Measurements from ENCODE around the gene RANBP3L. TPM values are rescaled to one million over a fixed set of nuclear protein-coding genes. Genes with fewer than 3 reads are reported as not detected.
"Not testable (repeated sequence)": the region's sequence is repeated elsewhere in the genome, so short reads cannot be mapped to it uniquely, and the experiment has no call there.

Gene RANBP3L
- total RNA-seq, 1 donor from 2014 or later: 0.52 TPM

GRCh38 chr5:36285837-36286615, 15.7 kb downstream of the RANBP3L start:
- no peaks in the 10 kb centered on the region for H3K9me3 ChIP-seq (ENCODE audit: control insufficient read depth in 3 of 3, low read length in 3 of 3)
- no peaks in the 10 kb centered on the region for H3K4me1 ChIP-seq (ENCODE audit: control insufficient read depth in 3 of 3, insufficient read depth in 3 of 3, low read length in 3 of 3)
- no peak overlapping the region for H3K4me3 ChIP-seq (ENCODE audit: low read length in 3 of 3)
- H3K9ac ChIP-seq (ENCODE audit: low read depth in 1 of 3, low read length in 3 of 3): no peak overlapping the region
- no peak overlapping the region for H3K27ac ChIP-seq (ENCODE audit: low read depth, low read length)
- H3K27me3 ChIP-seq (ENCODE audit: control insufficient read depth in 3 of 3, insufficient read depth in 3 of 3, low read length in 3 of 3): no peaks in the 10 kb centered on the region
- no peaks in the 10 kb centered on the region for H3K36me3 ChIP-seq (ENCODE audit: control insufficient read depth in 3 of 3, insufficient read depth in 3 of 3, low read length in 3 of 3)

DNA sequence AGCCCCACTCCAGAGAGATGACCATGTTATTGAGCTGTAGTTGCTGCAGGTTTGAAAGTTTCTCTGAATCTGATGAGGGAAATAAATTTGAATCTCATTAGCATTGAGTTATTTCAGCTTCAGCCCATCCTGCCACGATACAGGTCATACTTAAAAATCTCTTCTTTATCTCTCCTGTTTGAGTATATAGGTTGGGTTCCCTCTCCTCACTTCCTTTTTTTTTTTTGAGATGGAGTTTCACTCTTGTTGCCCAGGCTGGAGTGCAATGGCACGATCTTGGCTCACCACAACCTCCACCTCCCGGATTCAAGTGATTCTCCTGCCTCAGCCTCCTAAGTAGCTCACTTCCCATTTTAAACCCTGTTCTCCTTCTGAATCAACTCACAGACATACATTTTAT, 17.9 kb downstream of the RANBP3L start:
- H3K4me3 ChIP-seq (ENCODE audit: low read length in 3 of 3); H3K4me1 ChIP-seq (ENCODE audit: control insufficient read depth in 3 of 3, insufficient read depth in 3 of 3, low read length in 3 of 3); H3K9ac ChIP-seq (ENCODE audit: low read depth in 1 of 3, low read length in 3 of 3); H3K36me3 ChIP-seq (ENCODE audit: control insufficient read depth in 3 of 3, insufficient read depth in 3 of 3, low read length in 3 of 3); H3K9me3 ChIP-seq (ENCODE audit: control insufficient read depth in 3 of 3, low read length in 3 of 3); H3K27me3 ChIP-seq (ENCODE audit: control insufficient read depth in 3 of 3, insufficient read depth in 3 of 3, low read length in 3 of 3); H3K27ac ChIP-seq (ENCODE audit: low read depth, low read length): not testable (repeated sequence)

DNA sequence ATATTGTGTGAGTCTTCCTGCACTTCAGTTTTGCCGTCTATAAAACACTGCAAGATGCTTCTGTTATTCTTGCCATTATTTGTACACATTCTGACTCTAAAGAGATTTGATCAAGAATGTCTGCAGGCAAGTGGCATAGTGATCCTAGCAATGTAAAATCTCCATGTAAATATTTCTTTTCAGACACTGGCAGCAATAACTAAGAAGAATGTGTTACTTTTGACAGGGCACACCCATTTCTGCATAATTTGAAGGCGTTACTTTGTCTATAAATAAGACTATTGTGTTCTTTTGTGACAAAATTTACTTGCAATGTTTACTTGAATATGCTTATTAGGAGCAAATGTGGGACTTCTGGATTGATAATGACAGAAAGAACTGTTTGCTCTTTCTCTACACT, 20.1 kb downstream of the RANBP3L start:
- Histone ChIP-seq H3K9me3 (ENCODE audit: control insufficient read depth in 3 of 3, low read length in 3 of 3) (no peaks in the 10 kb centered on the region), H3K27ac (ENCODE audit: low read depth, low read length) (no peak overlapping the region), H3K4me1 (ENCODE audit: control insufficient read depth in 3 of 3, insufficient read depth in 3 of 3, low read length in 3 of 3) (peaks cover 0 to 5% (median 5%) of the 10 kb centered on the region in 3 donors), H3K9ac (ENCODE audit: low read depth in 1 of 3, low read length in 3 of 3) (no peak overlapping the region), H3K4me3 (ENCODE audit: low read length in 3 of 3) (no peak overlapping the region), H3K27me3 (ENCODE audit: control insufficient read depth in 3 of 3, insufficient read depth in 3 of 3, low read length in 3 of 3) (no peaks in the 10 kb centered on the region), H3K36me3 (ENCODE audit: control insufficient read depth in 3 of 3, insufficient read depth in 3 of 3, low read length in 3 of 3) (no peaks in the 10 kb centered on the region)

GRCh38 chr5:36279054-36279698, 22.5 kb downstream of the RANBP3L start:
- Histone ChIP-seq H3K36me3 (ENCODE audit: control insufficient read depth in 3 of 3, insufficient read depth in 3 of 3, low read length in 3 of 3) (no peaks in the 10 kb centered on the region), H3K4me1 (ENCODE audit: control insufficient read depth in 3 of 3, insufficient read depth in 3 of 3, low read length in 3 of 3) (peaks cover 0 to 7% (median 6%) of the 10 kb centered on the region in 3 donors), H3K27ac (ENCODE audit: low read depth, low read length) (no peak overlapping the region), H3K9me3 (ENCODE audit: control insufficient read depth in 3 of 3, low read length in 3 of 3) (no peaks in the 10 kb centered on the region), H3K9ac (ENCODE audit: low read depth in 1 of 3, low read length in 3 of 3) (no peak overlapping the region), H3K27me3 (ENCODE audit: control insufficient read depth in 3 of 3, insufficient read depth in 3 of 3, low read length in 3 of 3) (no peaks in the 10 kb centered on the region), H3K4me3 (ENCODE audit: low read length in 3 of 3) (no peak overlapping the region)

DNA sequence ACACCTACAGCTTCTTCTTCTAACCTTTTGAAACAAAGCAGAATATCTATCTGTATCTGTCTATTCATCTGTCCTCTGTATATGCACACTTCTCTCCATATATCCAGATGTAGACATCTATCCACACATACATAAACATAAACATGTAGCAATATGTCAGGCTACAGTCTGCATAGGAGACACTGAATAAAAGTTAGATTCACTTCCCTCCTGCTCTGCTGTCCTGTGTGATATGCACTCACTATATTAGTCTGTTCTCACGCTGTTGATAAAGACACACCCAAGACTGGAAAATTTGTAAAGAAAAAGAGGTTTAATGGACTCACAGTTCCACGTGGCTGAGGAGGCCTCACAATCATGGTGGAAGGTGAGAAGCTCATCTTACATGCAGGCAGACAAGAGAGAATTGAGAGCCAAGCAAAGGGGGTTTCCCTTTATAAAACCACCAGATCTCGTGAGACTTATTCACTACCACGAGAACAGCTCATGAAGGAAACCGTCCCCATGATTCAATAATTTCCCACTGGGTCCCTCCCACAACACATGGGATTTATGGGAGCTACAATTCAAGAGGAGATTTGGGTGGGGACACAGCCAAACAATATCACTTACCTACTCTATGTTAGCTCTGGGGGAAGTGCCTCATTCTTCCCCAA, 24.1 kb downstream of the RANBP3L start:
- Histone ChIP-seq H3K4me3 (ENCODE audit: low read length in 3 of 3) (no peak overlapping the region), H3K4me1 (ENCODE audit: control insufficient read depth in 3 of 3, insufficient read depth in 3 of 3, low read length in 3 of 3) (peaks cover 0 to 7% (median 6%) of the 10 kb centered on the region in 3 donors), H3K27me3 (ENCODE audit: control insufficient read depth in 3 of 3, insufficient read depth in 3 of 3, low read length in 3 of 3) (no peaks in the 10 kb centered on the region), H3K36me3 (ENCODE audit: control insufficient read depth in 3 of 3, insufficient read depth in 3 of 3, low read length in 3 of 3) (no peaks in the 10 kb centered on the region), H3K9ac (ENCODE audit: low read depth in 1 of 3, low read length in 3 of 3) (no peak overlapping the region), H3K9me3 (ENCODE audit: control insufficient read depth in 3 of 3, low read length in 3 of 3) (no peaks in the 10 kb centered on the region), H3K27ac (ENCODE audit: low read depth, low read length) (no peak overlapping the region)

DNA sequence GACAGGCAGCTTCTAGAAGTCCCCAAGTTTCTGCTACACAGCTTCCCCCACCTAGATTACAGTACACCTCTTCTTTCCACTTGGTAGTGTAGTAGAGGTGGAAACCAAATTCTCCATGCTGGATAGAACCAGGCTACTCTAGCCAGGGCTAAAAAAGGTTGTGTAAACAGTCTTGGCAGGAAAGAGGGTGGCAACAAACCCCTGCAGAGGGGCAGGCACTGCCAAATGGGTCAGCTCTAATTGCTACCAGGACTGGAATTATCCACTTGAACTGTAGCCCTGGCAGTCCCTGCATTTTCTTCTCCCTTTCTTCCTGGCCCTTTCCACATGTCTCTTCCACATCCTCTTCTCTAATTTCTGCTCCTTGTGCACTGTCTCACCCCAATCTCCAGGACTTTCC, 24.8 kb downstream of the RANBP3L start:
- H3K9me3 ChIP-seq (ENCODE audit: control insufficient read depth in 3 of 3, low read length in 3 of 3): no peaks in the 10 kb centered on the region
- peaks cover 0 to 7% (median 6%) of the 10 kb centered on the region in 3 donors for H3K4me1 ChIP-seq (ENCODE audit: control insufficient read depth in 3 of 3, insufficient read depth in 3 of 3, low read length in 3 of 3)
- H3K27me3 ChIP-seq (ENCODE audit: control insufficient read depth in 3 of 3, insufficient read depth in 3 of 3, low read length in 3 of 3): no peaks in the 10 kb centered on the region
- no peak overlapping the region for H3K27ac ChIP-seq (ENCODE audit: low read depth, low read length)
- H3K9ac ChIP-seq (ENCODE audit: low read depth in 1 of 3, low read length in 3 of 3): no peak overlapping the region
- H3K36me3 ChIP-seq (ENCODE audit: control insufficient read depth in 3 of 3, insufficient read depth in 3 of 3, low read length in 3 of 3): no peaks in the 10 kb centered on the region
- no peak overlapping the region for H3K4me3 ChIP-seq (ENCODE audit: low read length in 3 of 3)

DNA sequence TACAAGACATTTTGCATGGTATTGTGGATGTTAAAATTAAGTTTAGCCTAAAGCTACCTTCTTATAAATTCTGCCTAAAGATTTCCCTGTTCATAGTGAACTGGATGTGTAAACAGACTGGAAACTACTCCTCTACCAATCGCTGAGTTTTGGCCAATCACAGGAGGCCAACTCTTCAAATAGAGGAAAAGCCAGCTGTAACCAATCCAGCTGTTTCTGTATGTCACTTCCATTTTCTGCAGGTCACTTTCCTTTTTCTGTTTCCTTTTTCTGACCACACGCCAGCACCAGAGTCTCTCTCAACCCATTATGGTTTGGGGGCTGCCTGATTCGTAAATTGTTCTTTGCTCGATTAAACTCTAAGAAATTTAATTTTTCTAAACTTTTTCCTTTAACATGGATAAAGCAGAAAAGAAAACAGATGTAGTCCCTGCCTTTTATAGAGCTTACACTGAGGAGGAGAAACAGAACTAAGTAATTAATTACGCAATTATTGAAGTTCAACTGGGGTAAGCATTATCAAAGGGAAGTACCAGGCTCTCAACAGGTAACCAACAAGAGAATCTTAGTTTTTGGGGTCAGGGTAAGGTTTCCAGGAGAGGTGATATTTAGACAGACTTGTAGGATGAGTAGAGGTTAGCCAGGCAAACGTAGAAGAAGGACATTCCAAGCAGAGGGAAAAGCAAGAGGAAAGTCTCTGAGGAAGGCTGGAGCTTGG, 27.7 kb downstream of the RANBP3L start:
- Histone ChIP-seq H3K27me3 (ENCODE audit: control insufficient read depth in 3 of 3, insufficient read depth in 3 of 3, low read length in 3 of 3) (no peaks in the 10 kb centered on the region), H3K9me3 (ENCODE audit: control insufficient read depth in 3 of 3, low read length in 3 of 3) (no peaks in the 10 kb centered on the region), H3K9ac (ENCODE audit: low read depth in 1 of 3, low read length in 3 of 3) (no peak overlapping the region), H3K36me3 (ENCODE audit: control insufficient read depth in 3 of 3, insufficient read depth in 3 of 3, low read length in 3 of 3) (no peaks in the 10 kb centered on the region), H3K4me3 (ENCODE audit: low read length in 3 of 3) (no peak overlapping the region), H3K27ac (ENCODE audit: low read depth, low read length) (no peak overlapping the region), H3K4me1 (ENCODE audit: control insufficient read depth in 3 of 3, insufficient read depth in 3 of 3, low read length in 3 of 3) (peaks cover 0 to 7% (median 6%) of the 10 kb centered on the region in 3 donors)

DNA sequence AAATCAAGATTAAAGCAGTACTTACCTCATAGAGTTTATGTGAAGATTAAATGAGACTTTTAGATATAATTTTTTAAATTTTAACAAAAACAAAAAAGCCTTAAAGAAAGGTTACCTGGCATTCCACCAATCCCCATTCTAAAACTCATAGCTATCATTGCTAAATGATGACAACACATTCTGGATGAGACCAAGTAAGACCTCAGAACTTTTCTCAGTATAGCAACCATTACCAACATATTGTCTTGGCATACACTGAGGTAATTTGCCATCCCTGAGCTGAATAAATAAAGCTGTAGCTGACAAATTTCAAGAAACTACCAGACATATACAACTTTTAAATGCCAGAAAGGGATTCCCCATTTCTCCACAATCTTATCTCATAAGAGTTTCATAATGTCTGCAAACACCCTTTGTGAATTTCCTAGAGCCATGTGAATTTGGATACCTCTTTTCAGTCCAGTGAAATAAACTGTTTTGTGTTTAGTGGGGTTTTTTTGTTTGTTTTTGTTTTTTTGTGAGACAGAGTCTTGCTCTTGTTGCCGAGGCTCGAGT, 29.5 kb downstream of the RANBP3L start:
- Histone ChIP-seq H3K9ac (ENCODE audit: low read depth in 1 of 3, low read length in 3 of 3) (no peak overlapping the region), H3K4me1 (ENCODE audit: control insufficient read depth in 3 of 3, insufficient read depth in 3 of 3, low read length in 3 of 3) (peaks cover 0 to 7% (median 6%) of the 10 kb centered on the region in 3 donors), H3K36me3 (ENCODE audit: control insufficient read depth in 3 of 3, insufficient read depth in 3 of 3, low read length in 3 of 3) (no peaks in the 10 kb centered on the region), H3K9me3 (ENCODE audit: control insufficient read depth in 3 of 3, low read length in 3 of 3) (no peaks in the 10 kb centered on the region), H3K4me3 (ENCODE audit: low read length in 3 of 3) (no peak overlapping the region), H3K27ac (ENCODE audit: low read depth, low read length) (no peak overlapping the region), H3K27me3 (ENCODE audit: control insufficient read depth in 3 of 3, insufficient read depth in 3 of 3, low read length in 3 of 3) (no peaks in the 10 kb centered on the region)

DNA sequence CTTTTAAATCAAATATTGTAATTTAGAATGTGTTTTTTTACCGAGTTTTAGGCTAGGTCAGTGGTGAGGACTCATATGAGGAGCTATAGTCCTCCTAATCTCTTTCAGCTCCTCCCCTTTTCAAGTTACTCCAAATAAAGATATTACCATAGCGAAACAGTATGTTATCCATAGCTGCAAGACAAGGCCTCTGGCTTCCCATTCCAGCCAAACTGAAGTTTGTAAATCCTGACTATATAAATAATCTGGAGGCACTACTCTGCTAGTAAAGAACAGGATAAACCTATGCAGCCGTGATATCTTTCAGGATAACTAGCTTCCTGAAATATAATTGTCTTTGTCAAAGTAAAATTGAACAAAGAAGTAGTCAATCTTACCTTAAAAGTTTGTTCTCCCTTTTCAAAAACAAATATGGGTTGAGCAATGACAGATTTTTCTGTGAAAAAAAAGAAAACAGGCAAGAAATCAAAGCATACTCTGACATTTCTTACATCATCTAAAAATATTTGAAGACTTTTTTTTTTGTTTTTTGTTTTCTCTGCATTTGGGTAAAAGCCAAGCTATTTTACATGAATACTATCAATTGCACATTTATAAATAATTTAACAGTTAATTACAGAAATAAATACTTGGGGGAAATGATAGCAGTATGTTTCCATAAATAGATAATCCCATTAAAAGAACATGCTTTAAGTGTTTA, 30.7 kb downstream of the RANBP3L start:
- no peak overlapping the region for H3K9ac ChIP-seq (ENCODE audit: low read depth in 1 of 3, low read length in 3 of 3)
- no peaks in the 10 kb centered on the region for H3K27me3 ChIP-seq (ENCODE audit: control insufficient read depth in 3 of 3, insufficient read depth in 3 of 3, low read length in 3 of 3)

More for the DNA sequence above, 30.7 kb downstream of the RANBP3L start:
- Histone ChIP-seq H3K9me3 (ENCODE audit: control insufficient read depth in 3 of 3, low read length in 3 of 3) (no peaks in the 10 kb centered on the region), H3K27ac (ENCODE audit: low read depth, low read length) (no peak overlapping the region), H3K4me3 (ENCODE audit: low read length in 3 of 3) (no peak overlapping the region), H3K4me1 (ENCODE audit: control insufficient read depth in 3 of 3, insufficient read depth in 3 of 3, low read length in 3 of 3) (no peaks in the 10 kb centered on the region), H3K36me3 (ENCODE audit: control insufficient read depth in 3 of 3, insufficient read depth in 3 of 3, low read length in 3 of 3) (no peaks in the 10 kb centered on the region)
